SIG-M5 (cell line): ENCODE results near the gene KRTAP4-12.
"Not testable (repeated sequence)": the region's sequence is repeated elsewhere in the genome, so short reads cannot be mapped to it uniquely, and the experiment has no call there.

Experiments used
- DNase-seq: peaks from one replicate; lab custom pipeline; 2025; lab: John Stamatoyannopoulos, UW

The KRTAP4-12 gene

GRCh38 chr17:41088760-41089352 is 35.1 kb downstream of the KRTAP4-12 start:
- DNase-seq: not testable (repeated sequence)

DNA sequence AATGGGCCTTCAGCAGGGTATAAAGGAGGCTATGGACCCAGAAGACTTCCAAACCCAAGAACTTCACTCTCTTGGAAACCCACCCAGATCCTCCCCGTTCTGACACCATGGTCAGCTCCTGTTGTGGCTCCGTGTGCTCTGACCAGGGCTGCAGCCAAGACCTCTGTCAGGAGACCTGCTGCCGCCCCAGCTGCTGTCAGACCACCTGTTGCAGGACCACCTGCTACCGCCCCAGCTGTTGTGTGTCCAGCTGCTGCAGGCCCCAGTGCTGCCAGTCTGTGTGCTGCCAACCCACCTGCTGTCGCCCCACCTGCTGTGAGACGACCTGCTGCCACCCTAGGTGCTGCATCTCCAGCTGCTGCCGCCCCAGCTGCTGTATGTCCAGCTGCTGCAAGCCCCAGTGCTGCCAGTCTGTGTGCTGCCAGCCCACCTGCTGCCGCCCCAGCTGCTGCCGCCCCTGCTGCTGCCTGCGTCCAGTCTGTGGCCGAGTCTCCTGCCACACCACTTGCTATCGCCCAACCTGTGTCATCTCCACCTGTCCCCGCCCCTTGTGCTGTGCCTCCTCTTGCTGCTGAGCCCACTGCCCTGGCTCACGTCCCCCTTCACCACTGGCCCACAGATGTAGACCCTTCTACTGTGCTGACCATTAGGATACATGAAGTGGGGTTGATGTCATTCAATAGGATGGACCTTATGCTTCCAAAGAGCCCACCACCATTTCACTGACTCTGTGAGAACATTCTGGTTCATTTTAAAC is 39.7 kb downstream of the KRTAP4-12 start, which contains the start of gene KRTAP4-7:
TSS of gene KRTAP4-7 (plus strand) at position 51 of the 757 bp plus-strand sequence. CDS start at position 108, 57 bp downstream.
- DNase-seq: not testable (repeated sequence)

GRCh38 chr17:41083427-41083826 is 40.6 kb downstream of the KRTAP4-12 start:
- DNase-seq: not testable (repeated sequence)

- DNase-seq: no peak
These were observed 41.4 kb downstream of the KRTAP4-12 start for GRCh38 chr17:41082626-41083025.

- no peak for DNase-seq
These were observed 47.2 kb downstream of the KRTAP4-12 start for GRCh38 chr17:41076788-41077187.

GRCh38 chr17:41073676-41074075 is 50.3 kb downstream of the KRTAP4-12 start:
- no peak for DNase-seq
